Pancreas (tissue), 10 donors: ENCODE data around the gene DYNLT5. TPM values are rescaled to one million over a fixed set of nuclear protein-coding genes. Genes with fewer than 3 reads are reported as not detected.

Experiments used
- ATAC-seq, 4 donors: fragments of 200-7000 bp; cut with Tn5 transposase; one replicate each; pipeline versions ENCODE4 v1.8.0 to v1.9.1; 2020; ENCODE audit warnings: mild to moderate bottlenecking in 4 of 4, moderate library complexity in 4 of 4
- DNase-seq, 6 donors: peaks; one replicate each; pipeline ENCODE4 v3.0.0-alpha.2; 2020
- FAIRE-seq: peaks from 2 replicates; lab custom pipeline; 2012; peaks lifted over from hg19 to GRCh38; lab: Jason Lieb, UNC
- H3K27ac ChIP-seq, 4 donors: fragments of 200-600 bp; sonication (generic); 1 replicate in 3 of 4; 2 replicates in 1 of 4; pipeline versions ENCODE4 v1.5.0 to v1.8.0; 2020
- H3K27me3 ChIP-seq, 4 donors: fragments of 200-600 bp; one replicate each; pipeline ENCODE4 v1.8.0; 2021
- H3K36me3 ChIP-seq, 3 donors: fragments of 200-600 bp; sonication (generic) in 1 of 3; one replicate each; pipeline versions ENCODE4 v1.5.0 to v1.8.0; 2020 to 2021
- H3K4me1 ChIP-seq, 3 donors: fragments of 200-600 bp; one replicate each; pipeline ENCODE4 v1.8.0; 2021
- H3K4me3 ChIP-seq, 4 donors: fragments of 200-600 bp; sonication (generic) in 2 of 4; one replicate each; pipeline versions ENCODE4 v1.5.0 to v1.8.0; 2020 to 2021
- H3K9me3 ChIP-seq, 4 donors: fragments of 200-600 bp; one replicate each; pipeline ENCODE4 v1.8.0; 2021
- CTCF ChIP-seq, 4 donors: fragments of 200-600 bp; sonication (generic) in 3 of 4; IDR thresholded peaks; one replicate each; pipeline versions ENCODE4 v1.5.0 to v1.8.0; 2021; ENCODE audit warnings: antibody characterized with exemption in 4 of 4
- WGBS, 2 donors: extraction: QIAGEN DNeasy Blood & Tissue Kit; methylation state at CpG; one replicate each; pipeline ENCODE4 v1.1.7; 2013; 5-methylcytosine and 5-hydroxymethylcytosine counted together
- intact Hi-C, 3 donors: fragments of 100-400 bp; cut with DNase I; formaldehyde crosslinking; loops; one replicate each; pipeline versions ENCODE4 v1.11.1 to v1.14.2; 2022
- polyA plus RNA-seq, 2 donors: library from polyadenylated mRNA; stranded (reverse); fragments of 200-250 nt; gene quantifications; one replicate each; pipeline ENCODE4 v1.2.3, GENCODE V29; 2013
- total RNA-seq, 6 donors: library from RNA; stranded (reverse); fragmentation: NEBNext Ultra II Directional in 4 of 6; extraction: Animal tissue kit (Norgen Biotek cat#: 25700) in 4 of 6; gene quantifications; one replicate each; pipeline versions ENCODE4 v1.2.1 to v1.2.4, GENCODE V29; 2021 to 2023
- donor health status: healthy with polysubstance abuse.
- donor health status: DM: no; HTN: no; CAD: no; lungs with moderate emphysema.
- donor health status: DM: no; HTN: no; CAD: no.
- donor health status: control.
- donor health status: control.
- donor health status: Bipolar disorder and iron deficiency.
- donor health status: DM: yes; HTN: yes; CAD: no.
- donor health status: DM: no; HTN: no; CAD: no.
- donor health status: DM: no; HTN: no; CAD: no.
- donor health status: DM: yes; HTN: yes; CAD: no.

The DYNLT5 gene
- total RNA-seq: under 1 TPM in 4 of 6 donors, not detected in 2; 0.19 to 0.41 (median 0.28) TPM
- under 1 TPM; 0.42 to 0.72 TPM for polyA plus RNA-seq

- H3K27me3 ChIP-seq: peaks cover 0 to 27% (median 0%) of the 10 kb centered on the region in 4 donors
- no peaks in the 10 kb centered on the region for H3K4me1 ChIP-seq
- H3K4me3 ChIP-seq: peak within 1 kb of the TSS in 2 of 4 donors; percentile 4 to 36
- FAIRE-seq (no peak), DNase-seq (peak in 5 of 6 donors; percentile 13 to 70 (median 23)), ATAC-seq (peak in 3 of 4 donors; percentile 77 to 91 (median 85))
- intact Hi-C loops: no loop called here
- no peaks in the 10 kb centered on the region for H3K9me3 ChIP-seq
- no peaks in the 10 kb centered on the region for H3K36me3 ChIP-seq
- WGBS, 2 donors: 14 to 17% methylated on average over 35 of the region's 35 CpGs
- no peak for TF ChIP-seq CTCF (IDR thresholded peaks at IDR 0.05)
- H3K27ac ChIP-seq: no peak within 1 kb of the TSS
Measured at GRCh38 chr1:66752000-66752592, at the start of gene DYNLT5. Gene DYNLT5, plus strand, starts transcription at chr1:66752459. Its CDS starts 2,200 bp downstream, at chr1:66754659.

GRCh38 chr1:66704177-66704875 is 47.9 kb upstream of the DYNLT5 start:
- H3K4me3 ChIP-seq: no peak overlapping the region
- WGBS, 2 donors: 80 to 82% methylated on average over 4 of the region's 4 CpGs
- ATAC-seq: peak in 1 of 4 donors; percentile 35
- no peaks in the 10 kb centered on the region for H3K36me3 ChIP-seq
- no peak for FAIRE-seq
- intact Hi-C loops: no loop called here
- H3K27ac ChIP-seq: no peak overlapping the region
- no peak for TF ChIP-seq CTCF (IDR thresholded peaks at IDR 0.05)
- H3K4me1 ChIP-seq: no peaks in the 10 kb centered on the region
- no peak for DNase-seq
- no peaks in the 10 kb centered on the region for H3K27me3 ChIP-seq
- H3K9me3 ChIP-seq: no peaks in the 10 kb centered on the region

- no peak for TF ChIP-seq CTCF (IDR thresholded peaks at IDR 0.05)
- H3K27me3 ChIP-seq: no peaks in the 10 kb centered on the region
- ATAC-seq (peak in 3 of 4 donors; percentile 34 to 46 (median 36)), FAIRE-seq (no peak), DNase-seq (no peak)
- no peaks in the 10 kb centered on the region for H3K4me1 ChIP-seq
- no peak overlapping the region for H3K4me3 ChIP-seq
- intact Hi-C loops: no loop called here
- H3K9me3 ChIP-seq: no peaks in the 10 kb centered on the region
- no peaks in the 10 kb centered on the region for H3K36me3 ChIP-seq
- WGBS, 2 donors: 47 to 52% methylated on average over 5 of the region's 5 CpGs
- no peak overlapping the region for H3K27ac ChIP-seq
Measured at GRCh38 chr1:66705110-66705509, 47.1 kb upstream of the DYNLT5 start.

- Histone ChIP-seq H3K4me3 (no peak overlapping the region), H3K4me1 (no peaks in the 10 kb centered on the region), H3K9me3 (no peaks in the 10 kb centered on the region), H3K27me3 (no peaks in the 10 kb centered on the region), H3K27ac (no peak overlapping the region), H3K36me3 (no peaks in the 10 kb centered on the region)
- intact Hi-C loops: no loop called here
- WGBS, 2 donors: 37 to 40% methylated on average over 2 of the region's 2 CpGs
- FAIRE-seq: no peak
- TF ChIP-seq CTCF (IDR thresholded peaks at IDR 0.05): no peak
- no peak for ATAC-seq
- DNase-seq: no peak
Measured at GRCh38 chr1:66711420-66711819, 40.8 kb upstream of the DYNLT5 start.

- ATAC-seq (no peak), FAIRE-seq (no peak), DNase-seq (no peak)
- H3K27me3 ChIP-seq: no peaks in the 10 kb centered on the region
- intact Hi-C loops: no loop called here
- no peak overlapping the region for H3K27ac ChIP-seq
- WGBS, 2 donors: 26 to 54% methylated on average over 2 of the region's 2 CpGs
- H3K36me3 ChIP-seq: no peaks in the 10 kb centered on the region
- no peak overlapping the region for H3K4me3 ChIP-seq
- no peaks in the 10 kb centered on the region for H3K9me3 ChIP-seq
- no peak for TF ChIP-seq CTCF (IDR thresholded peaks at IDR 0.05)
- H3K4me1 ChIP-seq: no peaks in the 10 kb centered on the region
Measured at GRCh38 chr1:66712839-66713238, 39.4 kb upstream of the DYNLT5 start.
